LNCaP clone FGC (cell line): ENCODE data around the gene SECTM1.
A peak's percentile ranks its signal among the peaks of the same experiment; 100 is the strongest.

ENCODE experiments used
- DNase-seq: peaks from one replicate; pipeline ENCODE4 v3.0.0-alpha.2; 2011; ENCODE audit warnings: low read depth
- H3K4me3 ChIP-seq: 2 replicates; pipeline ENCODE4 v1.5.1; 2011; ENCODE audit warnings: mild to moderate bottlenecking, low read depth, low read length, control low read depth
- CTCF ChIP-seq: IDR thresholded peaks from 2 replicates; pipeline ENCODE4 v1.5.1; 2012; ENCODE audit warnings: mild to moderate bottlenecking; ENCODE audit not compliant: control insufficient read depth, insufficient read depth; ENCODE audit errors: extremely low read depth

SECTM1 gene

DNA sequence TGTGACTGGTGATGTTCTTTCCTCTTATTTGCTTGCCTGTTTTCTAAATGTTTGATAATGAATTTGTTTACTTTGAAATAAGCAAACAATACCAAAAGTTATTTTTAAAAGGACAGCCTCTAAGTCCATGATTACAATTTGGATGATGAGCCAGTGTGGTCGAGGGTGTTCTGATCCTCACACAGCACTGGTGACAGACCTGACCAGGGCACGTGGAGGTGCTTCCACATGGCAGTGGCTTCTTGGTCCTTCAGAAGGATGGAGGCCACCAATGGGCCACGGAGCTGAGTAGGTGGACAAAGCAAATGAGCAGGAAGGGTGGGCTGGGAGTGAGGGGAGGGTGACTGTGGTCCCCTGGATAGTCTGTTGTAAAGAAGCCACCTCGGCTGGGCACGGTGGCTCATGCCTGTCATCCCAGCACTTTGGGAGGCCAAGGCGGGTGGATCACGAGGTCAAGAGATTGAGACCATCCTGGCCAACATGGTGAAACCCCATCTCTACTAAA is 21.3 kb upstream of the SECTM1 start:
- DNase-seq: no peak
- H3K4me3 ChIP-seq: no peak overlapping the region
- no peak for TF ChIP-seq CTCF

DNA sequence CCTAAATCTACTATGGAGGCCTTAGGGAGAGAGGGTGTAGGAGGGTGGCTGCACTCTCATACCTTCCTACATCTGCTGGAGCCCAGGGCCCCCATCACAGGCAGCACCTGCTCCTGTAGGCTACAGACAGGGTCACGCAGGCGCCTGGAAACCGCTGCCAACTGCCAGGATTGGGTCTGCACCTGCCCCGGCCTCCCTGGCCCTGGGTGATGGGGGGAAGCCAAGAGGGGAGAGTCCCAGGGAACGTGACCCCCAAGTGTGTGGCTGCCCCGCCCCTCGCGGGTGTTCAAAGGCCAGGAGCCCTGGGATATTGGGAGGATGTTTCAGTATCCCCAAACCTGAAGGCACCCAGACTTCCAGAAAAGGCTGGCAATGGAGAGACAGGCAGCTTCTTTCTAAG is 19.9 kb upstream of the SECTM1 start:
- H3K4me3 ChIP-seq: no peak overlapping the region
- TF ChIP-seq CTCF: no peak
- DNase-seq: no peak

DNA sequence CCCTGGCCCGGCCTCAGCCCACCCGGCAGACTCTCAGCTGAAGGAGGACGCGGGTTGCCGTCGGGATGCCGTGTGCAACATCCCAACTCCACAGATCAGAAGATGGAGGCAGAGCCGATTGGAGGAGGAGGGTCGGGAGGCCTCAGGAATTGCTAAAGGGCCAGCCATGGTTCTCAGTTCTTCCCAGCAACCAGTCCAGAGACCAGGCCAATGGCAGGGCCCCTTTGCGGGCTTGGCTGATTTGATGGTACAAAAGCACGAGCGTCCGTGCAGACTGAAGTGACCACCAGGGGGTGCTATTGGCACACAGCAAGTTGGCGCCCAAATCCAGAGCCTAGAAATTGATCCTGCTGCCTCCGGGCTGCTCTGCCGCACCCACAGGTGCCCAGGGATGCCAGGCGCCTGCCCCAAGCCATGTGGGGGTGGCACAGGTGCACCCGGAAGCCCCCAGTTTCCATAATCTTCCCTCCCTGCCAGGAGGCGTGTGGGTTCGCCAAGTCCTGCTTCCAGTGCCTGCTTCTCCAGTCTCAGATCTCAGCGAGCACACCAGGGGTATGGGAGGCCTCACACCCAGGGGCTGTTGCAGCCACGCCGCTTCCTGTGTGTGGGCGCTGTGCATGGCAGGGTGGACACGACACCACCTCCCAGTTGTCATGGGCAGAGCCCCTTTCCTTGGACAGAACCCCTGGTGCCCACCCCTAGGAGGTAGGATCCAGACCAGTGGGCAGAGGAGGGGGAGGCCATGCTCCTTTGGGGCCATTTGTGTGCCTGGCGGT is 18.3 kb upstream of the SECTM1 start:
- peak; percentile 94 for TF ChIP-seq CTCF
- peak; percentile 81 for DNase-seq
- no peak overlapping the region for H3K4me3 ChIP-seq

DNA sequence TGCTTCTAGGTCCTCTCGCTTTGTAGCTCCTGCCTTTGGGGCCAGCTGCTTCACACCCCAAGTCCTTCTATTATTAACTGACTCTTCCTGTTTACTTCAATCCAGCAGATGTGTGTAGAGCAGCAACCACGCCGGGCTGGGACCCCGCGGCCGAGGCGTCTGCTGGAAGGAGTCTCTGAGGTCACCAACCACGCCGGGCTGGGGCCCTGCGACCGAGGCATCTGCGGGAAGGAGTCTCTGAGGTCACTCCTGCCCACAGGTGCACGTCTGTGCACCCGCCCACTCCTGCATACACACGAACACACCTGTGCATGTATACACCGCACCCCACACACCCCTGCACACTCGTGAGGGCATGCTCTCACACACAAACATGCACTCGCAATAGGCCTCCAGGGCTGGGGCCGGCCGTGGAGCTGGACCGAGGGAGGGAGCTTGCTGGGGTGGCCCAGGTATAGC is 17.7 kb upstream of the SECTM1 start:
- no peak for TF ChIP-seq CTCF
- no peak overlapping the region for H3K4me3 ChIP-seq
- no peak for DNase-seq

- no peak for DNase-seq
- H3K4me3 ChIP-seq: no peak overlapping the region
- TF ChIP-seq CTCF: no peak
Measured at GRCh38 chr17:82350182-82351030, 16.8 kb upstream of the SECTM1 start.

GRCh38 chr17:82349287-82349701 is 15.7 kb upstream of the SECTM1 start:
- no peak for TF ChIP-seq CTCF
- DNase-seq: no peak
- H3K4me3 ChIP-seq: no peak overlapping the region
